ENCODE results near the gene ERBB3.

GRCh38 chr12:56118688-56119357, 38.9 kb downstream of the ERBB3 start:
- TF ChIP-seq CTCF (IDR thresholded peaks at IDR 0.05; ENCODE audit: low read length) (no peak), EZH2phosphoT487 (IDR thresholded peaks at IDR 0.05; ENCODE audit: low read length) (no peak), EZH2 (optimal IDR thresholded peaks at IDR 0.05; ENCODE audit: low read depth, low read length) (no peak)

All from MM.1S (cell line).